ENCODE data around the gene GLP1R. TPM values are rescaled to one million over a fixed set of nuclear protein-coding genes. Genes with fewer than 3 reads are reported as not detected.

Gene GLP1R
- total RNA-seq, 4 donors from 2014 or later = not detected

- no peak for DNase-seq (ENCODE audit: low spot score)
- no peak for TF ChIP-seq CTCF (IDR thresholded peaks at IDR 0.05)
- ATAC-seq (ENCODE audit: low FRiP score) = no peak
These were observed 30.1 kb downstream of the GLP1R start for GRCh38 chr6:39078695-39079094.

- ATAC-seq (ENCODE audit: low FRiP score) = no peak
- no peak for DNase-seq (ENCODE audit: low spot score)
- TF ChIP-seq CTCF (IDR thresholded peaks at IDR 0.05) = no peak
These were observed 30.9 kb downstream of the GLP1R start for GRCh38 chr6:39079197-39080125.

GRCh38 chr6:39080246-39080875, 31.8 kb downstream of the GLP1R start:
- DNase-seq (ENCODE audit: low spot score) (no peak), ATAC-seq (ENCODE audit: low FRiP score) (no peak)
- no peak for TF ChIP-seq CTCF (IDR thresholded peaks at IDR 0.05)

- no peak for TF ChIP-seq CTCF (IDR thresholded peaks at IDR 0.05)
- ATAC-seq (ENCODE audit: low FRiP score) (no peak), DNase-seq (ENCODE audit: low spot score) (no peak)
These were observed 33.7 kb downstream of the GLP1R start for GRCh38 chr6:39082310-39082709.

- DNase-seq (ENCODE audit: low spot score) (no peak), ATAC-seq (ENCODE audit: low FRiP score) (no peak)
- TF ChIP-seq CTCF (IDR thresholded peaks at IDR 0.05) = no peak
These were observed 34.7 kb downstream of the GLP1R start for GRCh38 chr6:39083231-39083634.

- ATAC-seq (ENCODE audit: low FRiP score) (no peak), DNase-seq (ENCODE audit: low spot score) (no peak)
- TF ChIP-seq CTCF (IDR thresholded peaks at IDR 0.05) = no peak
These were observed 35.9 kb downstream of the GLP1R start for GRCh38 chr6:39084506-39084905.
